Uterus (tissue), 2 donors: ENCODE results near the gene OST4.

ENCODE experiments used
- POLR2A ChIP-seq, 2 donors: fragments of 450-650 bp; IDR thresholded peaks; one replicate each; pipeline ENCODE4 v1.6.1; 2016; ENCODE audit warnings: antibody characterized with exemption in 2 of 2, mild to moderate bottlenecking in 1 of 2, moderate library complexity in 1 of 2
- TF ChIP-seq, protein P1 (sequence below), 4 experiments: fragments of 200-600 bp in 2 of 4; fragments of 450-650 bp in 2 of 4; sonication (generic) in 2 of 4; IDR thresholded peaks; one replicate each; pipeline ENCODE4 v1.5.1; 2016 to 2019; ENCODE audit warnings: antibody characterized with exemption in 4 of 4, mild to moderate bottlenecking in 2 of 4, moderate library complexity in 1 of 4

DNA sequence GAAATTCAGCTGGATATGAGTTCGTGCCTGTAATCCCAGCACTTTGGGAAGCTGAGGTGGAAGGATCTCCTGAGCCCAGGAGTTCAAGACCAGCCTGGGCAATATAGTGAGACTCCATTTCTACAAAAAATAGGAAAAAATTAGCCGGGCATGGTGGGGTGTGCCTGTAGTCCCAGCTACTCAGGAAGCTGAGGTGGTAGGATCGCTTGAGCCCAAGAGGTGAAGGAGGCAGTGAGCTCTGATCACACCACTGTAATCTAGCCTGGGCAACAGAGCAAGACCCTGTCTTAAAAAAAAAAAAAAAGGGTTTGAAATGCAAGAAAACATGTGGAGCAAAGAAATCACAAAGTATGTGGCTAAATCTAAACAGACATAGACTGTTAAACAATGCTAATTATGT, 37.6 kb upstream of the OST4 start:
- TF ChIP-seq, protein P1, sequence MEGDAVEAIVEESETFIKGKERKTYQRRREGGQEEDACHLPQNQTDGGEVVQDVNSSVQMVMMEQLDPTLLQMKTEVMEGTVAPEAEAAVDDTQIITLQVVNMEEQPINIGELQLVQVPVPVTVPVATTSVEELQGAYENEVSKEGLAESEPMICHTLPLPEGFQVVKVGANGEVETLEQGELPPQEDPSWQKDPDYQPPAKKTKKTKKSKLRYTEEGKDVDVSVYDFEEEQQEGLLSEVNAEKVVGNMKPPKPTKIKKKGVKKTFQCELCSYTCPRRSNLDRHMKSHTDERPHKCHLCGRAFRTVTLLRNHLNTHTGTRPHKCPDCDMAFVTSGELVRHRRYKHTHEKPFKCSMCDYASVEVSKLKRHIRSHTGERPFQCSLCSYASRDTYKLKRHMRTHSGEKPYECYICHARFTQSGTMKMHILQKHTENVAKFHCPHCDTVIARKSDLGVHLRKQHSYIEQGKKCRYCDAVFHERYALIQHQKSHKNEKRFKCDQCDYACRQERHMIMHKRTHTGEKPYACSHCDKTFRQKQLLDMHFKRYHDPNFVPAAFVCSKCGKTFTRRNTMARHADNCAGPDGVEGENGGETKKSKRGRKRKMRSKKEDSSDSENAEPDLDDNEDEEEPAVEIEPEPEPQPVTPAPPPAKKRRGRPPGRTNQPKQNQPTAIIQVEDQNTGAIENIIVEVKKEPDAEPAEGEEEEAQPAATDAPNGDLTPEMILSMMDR (IDR thresholded peaks at IDR 0.05), result no peak
- TF ChIP-seq POLR2A (IDR thresholded peaks at IDR 0.05), result no peak
